Activated CD4-positive, CD25-positive, alpha-beta regulatory T cell treated with anti-CD3 and anti-CD28 coated beads, Interleukin-2, amount 50 U/mL, for 16 hours (primary cell): Measurements from ENCODE around the gene KIAA0930.
"Not testable (repeated sequence)": the region's sequence is repeated elsewhere in the genome, so short reads cannot be mapped to it uniquely, and the experiment has no call there.

Experiments
- DNase-seq: peaks from one replicate; pipeline ENCODE4 v3.0.0-alpha.2; 2020; ENCODE audit warnings: low read depth, low spot score

The KIAA0930 gene

DNA sequence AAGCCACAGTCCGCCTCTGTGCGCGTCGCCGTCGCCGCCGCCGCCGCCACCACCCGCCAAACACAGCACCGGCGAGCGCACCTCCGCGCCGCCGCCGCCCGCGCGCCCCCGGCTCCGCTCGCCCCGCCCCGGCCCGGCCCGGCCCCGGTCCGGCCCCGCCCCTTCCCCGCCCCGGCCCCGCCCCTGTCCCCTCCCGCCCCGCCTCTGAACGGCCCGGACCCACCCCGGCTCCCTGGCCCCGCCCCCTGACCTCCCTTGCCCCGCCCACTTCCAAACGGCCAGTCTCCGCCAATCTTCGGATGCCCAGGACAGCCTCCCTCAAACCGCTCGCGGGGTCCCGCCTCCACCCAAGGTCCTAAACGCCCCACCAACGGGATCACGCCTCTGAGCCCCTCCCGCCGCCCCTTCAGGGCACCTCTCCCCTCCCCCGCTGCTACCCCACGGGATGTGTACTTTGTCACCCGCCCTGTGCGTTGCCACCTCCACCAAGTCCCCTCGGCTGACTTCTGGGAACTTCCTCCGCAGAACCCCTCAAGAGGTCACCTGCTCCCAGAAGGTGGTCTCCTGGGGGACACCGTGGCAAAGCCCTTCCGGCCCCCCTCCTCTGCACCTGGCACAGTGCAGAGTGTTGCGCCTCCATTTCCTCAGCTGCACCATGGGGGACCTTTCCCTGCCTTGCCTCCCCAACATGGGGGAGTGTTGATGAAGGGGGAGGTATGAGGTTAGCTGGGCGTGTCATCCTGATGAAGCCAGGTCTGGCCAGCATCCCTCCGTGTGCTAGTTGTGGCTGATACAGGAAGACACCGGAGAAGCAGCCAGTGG is at the start of gene KIAA0930:
Gene KIAA0930, minus strand, starts transcription at position 85 of the 822 bp plus-strand sequence. CDS start 191 bp downstream, outside the sequence.
- DNase-seq: peak; percentile 62

DNA sequence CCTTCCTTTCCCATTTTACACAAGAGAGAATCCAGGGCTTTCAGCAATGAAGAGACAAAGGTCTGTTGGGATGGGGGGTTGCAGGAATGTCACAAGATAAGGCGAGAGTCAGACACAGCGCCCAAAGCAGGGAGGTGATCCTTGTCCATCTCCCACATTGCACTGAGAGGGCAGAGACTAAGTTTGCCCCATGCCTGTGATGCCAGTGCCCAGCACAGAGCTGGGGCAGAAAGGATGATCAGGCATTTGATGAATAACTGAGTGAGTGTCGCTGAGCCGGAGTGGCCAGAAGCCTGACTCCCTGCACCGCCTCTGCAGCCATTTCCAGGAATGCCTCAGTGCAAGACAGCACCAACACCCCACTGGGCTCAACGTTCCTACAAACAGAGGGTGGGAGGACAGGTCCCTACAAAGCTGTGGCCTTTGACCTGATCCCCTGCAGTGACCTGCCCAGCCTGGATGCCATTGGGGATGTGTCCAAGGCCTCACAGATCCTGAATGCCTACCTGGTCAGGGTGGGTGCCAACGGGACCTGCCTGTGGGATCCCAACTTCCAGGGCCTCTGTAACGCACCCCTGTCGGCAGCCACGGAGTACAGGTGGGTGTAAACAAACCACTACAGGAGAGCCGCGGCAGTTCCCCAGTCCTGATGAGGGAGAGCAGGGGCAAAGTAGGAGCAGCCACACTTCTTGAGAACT is 46.3 kb upstream of the KIAA0930 start:
- no peak for DNase-seq

DNA sequence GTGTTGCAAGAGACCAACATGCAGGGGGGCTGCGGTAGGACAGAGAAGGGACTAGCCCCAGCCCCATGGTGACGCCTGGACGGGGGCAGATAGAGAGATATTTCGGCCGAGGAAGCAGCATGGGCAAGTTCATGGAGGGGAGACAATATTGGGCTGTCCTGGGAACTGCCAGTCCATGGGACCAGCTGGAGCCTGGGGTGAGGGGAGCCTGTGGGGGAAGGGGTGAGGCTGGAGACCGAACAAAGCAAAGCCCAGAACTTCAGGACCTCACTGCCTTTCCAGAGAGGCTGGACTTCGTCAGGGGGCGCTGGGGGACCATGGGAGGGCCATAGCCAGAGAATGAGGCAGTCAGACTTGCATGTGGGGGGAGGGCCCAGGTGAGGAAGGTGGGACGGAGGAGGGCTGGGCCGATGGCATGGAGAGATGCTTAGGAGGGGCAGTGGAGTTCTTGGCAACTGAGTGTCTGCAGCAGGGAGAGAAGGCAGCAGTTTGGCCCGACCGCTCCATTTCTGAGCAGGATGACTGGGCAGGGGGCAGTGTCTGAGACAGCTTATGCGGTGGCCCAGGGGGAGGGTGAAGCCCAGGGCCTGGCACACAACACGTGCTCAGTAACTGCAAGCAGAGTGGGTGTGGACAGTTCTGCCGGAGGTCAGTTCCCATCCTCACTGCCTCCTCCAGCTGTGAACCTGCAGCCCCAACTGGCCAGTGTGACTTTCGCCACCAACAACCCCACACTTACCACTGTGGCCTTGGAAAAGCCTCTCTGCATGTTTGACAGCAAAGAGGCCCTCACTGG is 44.8 kb upstream of the KIAA0930 start:
- DNase-seq: no peak

DNA sequence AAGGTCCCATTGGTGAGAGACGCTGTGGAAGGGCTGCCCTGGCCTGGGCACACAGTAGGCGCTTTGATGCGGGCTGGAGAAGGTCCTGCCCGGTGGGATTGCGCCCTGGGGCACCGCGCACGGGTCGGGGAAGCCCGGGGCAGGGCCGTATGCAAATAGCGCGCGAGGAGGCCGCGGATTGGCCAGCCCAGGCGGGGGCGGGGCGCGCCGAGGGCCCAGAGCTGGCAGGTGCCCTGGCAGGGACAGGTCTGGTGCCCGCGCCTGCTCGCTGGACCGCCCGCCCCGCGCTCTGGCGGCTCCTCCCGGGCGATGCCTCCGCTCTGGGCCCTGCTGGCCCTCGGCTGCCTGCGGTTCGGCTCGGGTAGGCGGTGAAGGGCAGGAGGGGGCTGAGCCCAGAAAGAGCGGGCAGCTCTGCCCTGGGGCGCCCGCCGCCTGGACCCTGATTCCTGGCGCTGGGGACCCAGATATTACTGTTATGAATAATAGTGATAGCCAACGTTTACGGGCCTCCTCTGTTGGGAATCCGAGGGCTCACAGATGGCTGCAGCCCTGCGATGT is 44.1 kb upstream of the KIAA0930 start, which contains the start of gene UPK3A:
Gene UPK3A, plus strand, starts transcription at position 245 of the 558 bp plus-strand sequence. Its CDS starts 65 bp downstream, at position 310.
- no peak for DNase-seq

DNA sequence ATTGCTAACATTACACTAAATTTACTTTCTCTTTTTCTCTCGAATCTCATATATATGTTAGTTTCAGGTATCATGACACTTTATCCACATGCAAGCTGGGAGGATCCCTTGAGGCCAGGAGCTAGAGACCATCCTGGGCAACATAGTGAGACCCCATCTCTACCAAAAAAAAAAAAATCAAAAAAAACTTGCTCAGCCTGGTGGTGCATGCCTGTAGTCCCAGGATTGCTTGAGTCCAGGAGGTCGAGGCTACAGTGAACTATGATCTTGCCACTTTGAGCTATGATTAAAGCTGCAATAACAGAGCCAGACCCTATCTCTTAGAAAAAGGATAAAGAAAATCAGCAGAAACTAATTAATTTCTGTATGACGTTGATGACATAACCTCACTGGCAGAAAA is 40.3 kb upstream of the KIAA0930 start:
- no peak for DNase-seq

DNA sequence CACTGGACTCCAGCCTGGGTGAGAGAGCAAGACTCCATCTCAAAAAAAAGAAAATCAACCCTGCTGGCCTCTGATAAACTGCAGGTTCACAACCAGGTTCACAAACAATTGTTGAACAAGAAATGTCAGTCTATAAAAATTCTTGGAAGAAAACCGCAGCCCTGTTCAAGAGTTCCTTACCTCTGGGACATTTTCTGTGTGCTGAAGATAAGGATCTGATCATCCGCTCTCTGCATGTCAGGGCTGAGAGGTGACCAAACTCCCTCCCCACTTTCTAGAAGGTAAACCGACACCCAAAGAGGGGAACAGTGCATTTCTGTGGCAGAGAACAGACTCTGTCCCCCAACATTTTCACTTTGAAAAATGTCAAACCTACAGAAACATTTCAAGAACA is 39.9 kb upstream of the KIAA0930 start:
- no peak for DNase-seq

DNA sequence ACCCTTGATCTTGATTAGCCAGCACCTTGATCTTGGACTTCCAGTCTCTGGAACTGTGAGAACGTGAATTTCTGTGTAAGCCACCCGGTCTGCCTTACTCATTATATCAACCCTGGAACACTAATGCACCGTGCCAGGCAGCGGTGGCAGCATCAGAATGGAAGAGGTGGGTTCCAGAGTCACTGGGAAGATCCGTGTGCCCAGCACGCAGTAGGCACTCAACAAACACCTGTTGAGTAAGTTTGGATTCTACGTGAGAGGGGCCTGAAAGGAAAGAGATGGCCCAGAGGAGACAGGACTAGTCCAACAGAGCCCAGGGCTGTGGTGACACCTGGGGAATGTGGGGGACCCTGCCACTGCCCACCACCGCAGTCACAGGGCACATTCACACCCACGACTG is 37.4 kb upstream of the KIAA0930 start:
- no peak for DNase-seq

DNA sequence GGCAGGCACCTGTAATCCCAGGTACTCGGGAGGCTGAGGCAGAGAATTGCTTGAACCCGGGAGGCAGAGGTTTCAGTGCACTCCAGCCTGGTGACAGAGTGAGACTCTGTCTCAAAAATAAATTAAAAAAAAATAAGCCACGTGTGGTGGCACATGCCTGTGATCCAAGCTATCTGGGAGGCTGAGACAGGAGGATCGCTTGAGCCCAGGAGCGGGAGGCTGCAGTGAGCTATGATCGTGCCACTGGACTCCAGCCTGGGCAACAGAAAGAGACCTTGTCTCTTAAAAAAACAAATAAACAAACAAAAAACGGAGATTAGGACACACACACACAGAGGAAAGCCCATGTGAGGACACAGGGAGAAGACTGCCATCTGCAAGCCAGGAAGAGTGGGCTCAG is 37.0 kb upstream of the KIAA0930 start:
- not testable (repeated sequence) for DNase-seq

DNA sequence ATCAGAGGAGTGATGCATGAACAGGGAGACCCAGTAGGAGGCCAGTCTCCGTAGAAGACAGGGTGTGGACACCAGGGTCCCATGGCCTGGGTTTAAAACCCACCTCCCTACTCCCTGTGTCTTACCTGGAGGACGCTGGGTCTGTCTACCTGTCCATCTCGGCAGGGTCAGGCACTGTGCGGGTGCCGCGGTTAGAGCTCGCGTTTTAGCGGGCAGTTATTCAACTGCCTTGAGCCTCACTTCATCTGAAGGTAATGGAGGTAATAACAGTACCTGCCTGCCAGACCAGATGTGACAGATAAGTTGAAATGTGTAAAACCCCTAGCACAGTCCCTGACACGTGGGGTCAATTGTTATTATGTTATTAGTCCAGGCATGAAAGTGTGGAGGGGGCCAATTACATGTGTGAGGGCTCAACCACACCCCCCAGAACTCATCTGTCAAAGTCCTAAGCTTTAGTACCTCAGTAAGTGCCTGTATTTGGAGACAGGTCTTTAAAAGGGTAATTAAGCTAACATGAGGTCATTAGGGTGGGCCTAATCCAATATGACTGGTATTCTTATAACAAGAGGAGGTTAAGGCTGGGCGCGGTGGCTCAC is 35.9 kb upstream of the KIAA0930 start:
- no peak for DNase-seq

DNA sequence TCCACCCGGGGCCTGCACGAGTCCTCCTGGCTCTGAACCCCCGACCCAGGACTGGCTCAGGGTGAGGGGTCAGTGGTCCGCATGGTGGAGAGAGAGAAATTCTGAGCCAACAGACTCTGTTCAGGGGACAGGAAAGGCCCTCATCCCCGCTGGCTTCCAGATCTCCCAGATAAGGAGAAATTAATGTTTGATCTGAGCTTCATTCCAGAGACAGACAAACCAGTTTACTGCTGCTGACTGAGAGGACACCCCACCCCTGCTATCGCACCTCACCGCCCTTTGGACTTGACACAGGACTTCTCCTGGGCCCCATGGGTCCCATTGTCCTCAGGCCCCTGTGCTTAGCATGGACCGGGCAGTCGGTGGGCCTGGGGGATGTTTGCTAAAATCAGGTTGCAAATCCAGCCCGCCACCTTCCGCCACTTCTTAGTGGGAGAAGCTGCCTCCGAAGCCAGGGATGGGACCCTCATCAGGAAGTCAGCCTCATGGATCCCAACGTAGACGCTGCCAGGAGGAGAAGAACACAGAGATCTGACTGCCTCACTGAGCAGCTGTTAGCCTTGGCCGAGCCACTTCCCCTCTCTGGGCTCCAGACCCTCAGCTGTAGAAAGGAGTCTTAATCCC is 32.9 kb upstream of the KIAA0930 start:
- no peak for DNase-seq

DNA sequence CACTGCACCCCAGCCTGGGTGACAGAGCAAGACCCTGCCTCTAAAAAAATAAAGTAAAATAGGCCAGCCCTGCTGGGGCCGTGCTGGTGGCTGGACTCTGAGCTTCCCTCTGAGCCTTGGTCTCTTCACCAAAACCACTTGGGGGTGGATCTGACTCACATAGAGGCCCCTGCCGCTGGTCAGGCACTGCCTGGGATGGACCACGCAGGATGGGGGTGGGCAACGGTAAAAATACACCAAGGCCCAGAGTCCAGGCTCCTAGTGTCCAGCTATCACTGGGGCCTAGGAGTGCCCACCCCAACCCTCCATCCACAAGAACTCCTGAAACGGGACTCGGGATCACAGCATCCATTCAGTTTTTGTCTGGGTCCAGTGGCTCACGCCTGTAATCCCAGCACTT is 31.8 kb upstream of the KIAA0930 start:
- DNase-seq: no peak

DNA sequence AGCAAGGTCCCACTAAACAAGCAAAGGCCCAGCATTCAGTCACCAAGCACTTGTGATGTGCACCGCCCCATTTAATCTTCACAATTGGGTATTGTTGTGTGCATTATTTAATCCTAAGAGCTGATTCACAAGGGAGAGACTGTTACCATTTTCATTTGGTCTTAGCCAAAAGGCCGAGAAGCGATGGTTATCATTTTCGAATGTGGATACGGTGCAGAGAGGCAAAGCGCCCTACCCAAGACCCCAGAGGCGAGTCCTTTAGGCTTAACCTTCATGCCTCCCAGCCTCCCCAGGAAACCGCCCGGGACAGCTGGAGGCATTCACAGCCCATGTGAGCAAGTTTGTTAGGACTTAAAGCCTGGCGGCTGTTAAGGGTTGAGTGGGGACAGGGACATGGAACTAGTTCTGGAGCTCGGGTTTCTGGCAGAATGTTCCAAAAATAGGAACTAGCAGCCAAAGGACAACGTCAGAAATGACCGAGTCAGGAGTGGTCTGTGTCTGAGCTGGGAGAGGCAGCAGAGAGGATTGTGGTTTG is 31.0 kb upstream of the KIAA0930 start:
- no peak for DNase-seq

DNA sequence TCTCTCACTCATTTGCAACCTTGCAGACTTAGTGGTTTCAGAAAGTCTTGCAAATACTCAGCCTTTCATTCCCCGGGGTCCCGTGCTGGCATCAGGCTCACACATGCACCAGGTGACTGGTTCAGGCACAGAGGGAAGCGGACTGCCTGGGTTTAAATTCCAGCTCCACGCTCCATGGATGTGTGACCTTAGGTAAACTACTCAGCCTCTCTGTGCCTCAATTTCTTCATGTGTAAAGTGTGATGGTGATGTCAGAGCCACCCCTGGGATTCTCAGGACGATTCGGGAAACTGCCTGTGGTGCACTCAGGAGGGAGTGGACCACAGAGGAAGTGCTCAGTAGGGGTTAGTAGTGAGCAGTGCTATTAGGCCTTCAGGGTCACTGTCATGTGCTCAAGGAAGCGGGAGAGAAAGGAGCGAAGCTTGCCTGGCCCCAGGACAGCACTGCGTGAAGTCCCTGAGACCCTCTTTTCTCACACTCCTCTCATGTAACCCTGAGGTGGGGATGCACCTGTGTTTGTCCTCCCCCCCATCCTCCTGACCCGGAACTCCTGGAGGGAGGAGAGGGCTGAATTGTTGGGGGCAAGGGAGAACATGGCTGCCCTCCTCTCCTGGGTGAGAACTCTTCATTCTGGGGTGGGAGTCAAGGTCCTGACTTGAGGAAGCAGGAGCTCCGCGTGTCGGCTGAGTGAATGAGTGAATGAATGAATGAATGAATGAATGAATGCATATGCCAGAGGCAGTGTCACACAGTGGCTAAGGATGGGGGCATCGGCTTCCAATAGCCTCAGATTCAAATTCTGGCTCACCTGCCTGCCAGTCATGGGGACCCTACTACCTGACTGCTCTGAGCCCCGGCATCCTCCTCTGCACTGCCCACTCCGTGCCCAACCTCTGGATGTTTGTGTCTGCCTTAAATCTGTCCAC is 29.7 kb upstream of the KIAA0930 start:
- no peak for DNase-seq

DNA sequence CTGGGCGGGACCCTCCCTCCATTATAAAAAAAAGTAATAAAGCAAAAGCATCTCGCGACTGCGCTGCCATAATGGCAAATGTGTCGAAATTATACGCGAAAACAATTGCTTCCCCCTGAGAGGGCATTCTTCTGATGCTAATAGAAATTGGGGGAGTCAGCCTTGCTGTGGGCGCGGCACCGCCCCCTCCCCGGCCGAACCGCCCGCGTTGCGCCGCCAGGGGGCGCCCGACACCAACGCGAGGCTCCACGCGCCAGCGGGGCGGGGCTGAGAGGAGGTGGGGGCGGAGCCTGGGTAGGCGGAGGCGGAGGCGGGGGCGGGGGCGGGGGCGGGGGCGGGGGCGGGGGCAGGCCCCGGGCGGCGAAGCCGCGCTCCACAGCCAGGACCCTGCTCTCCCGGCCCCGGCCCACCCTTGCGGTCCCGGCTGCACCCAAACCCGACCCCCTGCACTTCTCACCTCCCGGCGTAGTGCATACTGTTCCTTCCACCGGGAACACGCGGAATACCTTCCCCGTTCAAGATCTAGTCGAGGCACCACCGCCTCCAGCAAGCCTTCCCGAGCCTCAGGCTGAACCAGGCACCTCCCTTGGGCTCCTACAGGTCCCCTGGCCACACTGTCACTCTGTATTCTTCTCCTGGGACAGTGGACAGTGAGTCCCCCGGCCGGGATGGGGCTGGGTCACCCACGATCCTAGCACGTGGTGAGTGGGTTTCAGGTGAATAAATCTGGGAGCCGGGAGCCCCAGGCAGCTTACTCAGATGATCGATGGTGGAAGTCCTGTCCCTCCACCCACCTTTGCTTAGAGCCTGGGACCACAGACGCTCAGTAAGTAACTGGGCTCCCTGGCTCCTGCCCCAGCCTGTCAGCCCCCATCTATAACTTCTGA is 28.5 kb upstream of the KIAA0930 start:
- DNase-seq: peak; percentile 84

DNA sequence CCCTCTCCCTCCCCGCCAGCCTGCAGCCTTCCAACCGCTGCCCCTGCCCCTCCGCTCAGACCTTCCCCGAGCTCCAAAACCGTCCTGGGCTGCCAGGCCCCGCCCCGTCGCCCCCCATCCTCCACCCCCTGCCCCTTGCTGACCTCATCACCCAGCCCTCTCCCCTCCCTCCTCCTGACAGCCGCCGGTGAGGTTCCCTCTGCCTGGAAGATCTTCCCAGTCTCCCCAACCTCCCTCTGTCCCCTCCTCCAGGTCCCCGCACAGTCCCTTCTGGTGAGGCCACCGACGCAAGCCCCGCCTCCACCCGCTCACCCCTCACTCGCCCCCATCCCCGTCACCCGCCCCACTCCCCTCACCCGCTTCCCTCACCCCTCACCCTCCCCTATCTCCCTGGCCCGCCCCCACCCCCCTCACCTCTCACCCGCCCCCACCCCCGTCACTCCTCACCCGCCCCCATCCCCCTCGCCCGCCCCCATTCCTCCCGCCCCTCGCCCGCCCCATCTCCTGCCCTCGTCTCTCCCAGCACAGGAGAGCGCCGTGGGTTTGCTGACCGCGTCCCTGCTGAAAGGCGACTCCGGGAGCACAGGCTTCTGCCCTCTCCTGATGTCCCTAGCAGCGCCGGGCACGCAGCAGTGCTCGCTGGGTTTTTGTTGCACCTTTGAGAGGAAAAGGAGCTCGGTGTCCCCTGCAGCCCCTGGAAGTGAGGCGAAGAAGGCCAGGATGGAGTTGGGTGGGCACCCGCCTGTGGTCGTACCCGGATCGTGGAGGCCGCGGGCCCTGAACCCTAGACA is 27.7 kb upstream of the KIAA0930 start:
- DNase-seq: no peak

DNA sequence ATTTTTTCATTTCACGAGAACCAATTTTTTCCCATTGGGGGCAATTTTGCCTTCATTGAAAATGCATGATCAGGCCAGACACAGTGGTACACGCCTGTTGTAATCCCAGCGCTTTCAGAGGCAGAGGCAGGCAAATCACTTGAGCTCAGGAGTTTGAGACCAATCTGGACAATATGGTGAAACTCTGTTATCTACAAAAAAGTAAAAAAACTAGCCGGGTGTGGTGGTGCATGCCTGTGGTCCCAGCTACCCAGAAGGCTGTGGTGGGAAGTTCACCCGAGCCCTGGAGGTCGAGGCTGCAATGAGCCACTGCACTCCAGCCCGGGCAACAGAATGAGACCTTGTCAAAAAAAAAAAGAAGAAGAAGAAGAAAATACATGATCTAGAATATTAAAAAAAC is 24.8 kb upstream of the KIAA0930 start:
- no peak for DNase-seq

DNA sequence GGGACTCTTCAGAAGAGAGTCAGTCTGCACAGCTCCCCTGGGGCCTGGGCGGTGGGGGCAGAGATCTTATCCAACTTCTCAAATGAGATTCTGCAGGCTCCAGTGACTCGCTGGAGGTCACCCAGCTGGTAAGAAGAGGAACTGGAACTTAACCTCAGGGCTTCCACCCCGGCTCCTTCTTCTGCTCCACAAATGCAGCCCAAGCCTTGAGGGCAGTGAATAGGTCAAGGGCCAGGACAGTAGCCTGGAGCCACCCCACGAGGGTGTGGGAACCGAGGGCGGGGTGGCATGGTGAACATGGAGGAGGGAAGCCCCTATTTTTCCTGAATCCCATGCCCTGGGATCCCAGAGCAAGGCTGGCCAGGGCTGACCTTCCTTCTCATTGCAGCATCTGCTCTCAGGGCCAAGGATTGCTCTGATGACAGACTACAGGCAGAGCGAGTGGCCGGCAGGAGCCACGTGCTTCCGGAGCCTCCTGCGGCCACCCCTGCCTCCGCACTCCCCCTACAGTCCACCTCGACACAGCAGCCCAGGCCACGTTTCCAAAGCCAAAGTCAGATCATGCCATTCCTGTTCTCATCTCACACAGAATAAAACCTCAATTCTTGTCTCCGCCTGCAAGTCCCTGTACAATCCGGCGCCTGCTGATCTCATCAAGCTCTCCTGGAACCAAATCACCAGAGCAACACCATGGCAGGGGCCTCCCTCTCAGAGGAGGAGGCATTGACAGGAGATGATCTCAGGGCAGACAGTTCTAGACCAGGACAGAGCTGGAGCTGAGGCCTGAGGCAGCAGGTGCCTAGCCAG is 23.0 kb upstream of the KIAA0930 start:
- DNase-seq: no peak
